GM19452 (cell line): Measurements from ENCODE around the gene LRRC7.

Experiments
- ATAC-seq: cut with Tn5 transposase; IDR thresholded peaks from one replicate; pipeline ENCODE4 v1.9.1; 2021; ENCODE audit not compliant: unreplicated experiment

Gene LRRC7

GRCh38 chr1:69765951-69766350, 198.2 kb downstream of the LRRC7 start:
- ATAC-seq: no peak

GRCh38 chr1:69766431-69767180, 198.9 kb downstream of the LRRC7 start:
- ATAC-seq: no peak

GRCh38 chr1:69776555-69776954, 208.8 kb downstream of the LRRC7 start:
- ATAC-seq: no peak

- ATAC-seq: no peak
Measured at GRCh38 chr1:69777423-69777822, 209.7 kb downstream of the LRRC7 start.

GRCh38 chr1:69777971-69778370, 210.2 kb downstream of the LRRC7 start:
- ATAC-seq: no peak

- no peak for ATAC-seq
Measured at GRCh38 chr1:69787151-69787550, 219.4 kb downstream of the LRRC7 start.

GRCh38 chr1:69791311-69791710, 223.6 kb downstream of the LRRC7 start:
- ATAC-seq: no peak

GRCh38 chr1:69794831-69795230, 227.1 kb downstream of the LRRC7 start:
- no peak for ATAC-seq

- ATAC-seq: no peak
Measured at GRCh38 chr1:69814926-69815325, 247.2 kb downstream of the LRRC7 start.

GRCh38 chr1:69824932-69825331, 257.2 kb downstream of the LRRC7 start:
- no peak for ATAC-seq

GRCh38 chr1:69827732-69828131, 260.0 kb downstream of the LRRC7 start:
- ATAC-seq: no peak

GRCh38 chr1:69833536-69833935, 265.8 kb downstream of the LRRC7 start:
- no peak for ATAC-seq

GRCh38 chr1:69834336-69834735, 266.6 kb downstream of the LRRC7 start:
- ATAC-seq: no peak

- ATAC-seq: no peak
Measured at GRCh38 chr1:69835955-69836354, 268.2 kb downstream of the LRRC7 start.

GRCh38 chr1:69836971-69837636, 269.4 kb downstream of the LRRC7 start:
- no peak for ATAC-seq

- ATAC-seq: no peak
Measured at GRCh38 chr1:69842326-69842725, 274.6 kb downstream of the LRRC7 start.

- no peak for ATAC-seq
Measured at GRCh38 chr1:69845655-69846054, 277.9 kb downstream of the LRRC7 start.

- ATAC-seq: no peak
Measured at GRCh38 chr1:69846267-69846666, 278.5 kb downstream of the LRRC7 start.

- no peak for ATAC-seq
Measured at GRCh38 chr1:69847670-69848069, 279.9 kb downstream of the LRRC7 start.

- ATAC-seq: no peak
Measured at GRCh38 chr1:69852151-69852550, 284.4 kb downstream of the LRRC7 start.

GRCh38 chr1:69852706-69853105, 285.0 kb downstream of the LRRC7 start:
- no peak for ATAC-seq

- no peak for ATAC-seq
Measured at GRCh38 chr1:69858534-69858933, 290.8 kb downstream of the LRRC7 start.

- ATAC-seq: no peak
Measured at GRCh38 chr1:69861641-69862040, 293.9 kb downstream of the LRRC7 start.
